CD14-positive monocyte (primary cell): Measurements from ENCODE around the gene ATXN1. TPM values are rescaled to one million over a fixed set of nuclear protein-coding genes. Genes with fewer than 3 reads are reported as not detected.

Experiments
- DNase-seq, 3 donors: peaks; one replicate each; pipeline ENCODE4 v3.0.0-alpha.2; 2011 to 2022
- H2AFZ ChIP-seq: 2 replicates; pipeline ENCODE4 v1.6.0; 2012; ENCODE audit warnings: mild to moderate bottlenecking, low read depth, low read length, inconsistent platforms; ENCODE audit not compliant: insufficient read depth, poor library complexity, severe bottlenecking
- H3K27ac ChIP-seq, 2 donors: 1 replicate in 1 of 2; 2 replicates in 1 of 2; pipeline ENCODE4 v1.5.1; 2012 to 2013; ENCODE audit warnings: low read length in 2 of 2, control low read depth in 1 of 2, inconsistent platforms in 1 of 2, low read depth in 1 of 2, mild to moderate bottlenecking in 1 of 2
- H3K27me3 ChIP-seq, 2 donors: one replicate each; pipeline versions ENCODE4 v1.6.0 to v1.6.1; 2011 to 2013; ENCODE audit warnings: low read length in 2 of 2; ENCODE audit not compliant: control insufficient read depth in 2 of 2, insufficient read depth in 2 of 2
- H3K36me3 ChIP-seq, 2 donors: replicated peaks in 1 of 2; 1 replicate in 1 of 2; 2 replicates in 1 of 2; pipeline versions ENCODE4 v1.5.1 to v1.6.1; 2012 to 2013; ENCODE audit warnings: low read length in 2 of 2, control low read depth in 1 of 2, inconsistent platforms in 1 of 2, mild to moderate bottlenecking in 1 of 2; ENCODE audit not compliant: insufficient read depth in 2 of 2, control insufficient read depth in 1 of 2
- H3K4me1 ChIP-seq, 2 donors: 1 replicate in 1 of 2; 2 replicates in 1 of 2; pipeline versions ENCODE4 v1.5.1 to v1.6.1; 2012 to 2013; ENCODE audit warnings: low read length in 2 of 2, control low read depth in 1 of 2, inconsistent platforms in 1 of 2, mild to moderate bottlenecking in 1 of 2, moderate library complexity in 1 of 2; ENCODE audit not compliant: insufficient read depth in 2 of 2, control insufficient read depth in 1 of 2
- H3K4me2 ChIP-seq: replicated peaks from 2 replicates; pipeline ENCODE3; 2012; ENCODE audit warnings: low read length, moderate library complexity, mild to moderate bottlenecking; ENCODE audit not compliant: poor library complexity, severe bottlenecking; ENCODE audit errors: extremely low read depth
- H3K4me3 ChIP-seq, 3 experiments: fragments of 200-600 bp in 1 of 3; sonication (generic) in 1 of 3; replicated peaks in 1 of 3; 1 replicate in 2 of 3; 2 replicates in 1 of 3; pipeline ENCODE4 v1.5.1; 2011 to 2013; ENCODE audit warnings: low read length in 3 of 3, mild to moderate bottlenecking in 3 of 3, control low read depth in 2 of 3, low read depth in 2 of 3, inconsistent platforms in 1 of 3, moderate library complexity in 1 of 3
- H3K79me2 ChIP-seq: 2 replicates; pipeline ENCODE4 v1.6.0; 2012; ENCODE audit warnings: mild to moderate bottlenecking, control low read depth, inconsistent platforms, low read length, moderate library complexity; ENCODE audit not compliant: insufficient read depth
- H3K9ac ChIP-seq: 2 replicates; pipeline ENCODE4 v1.6.0; 2017; ENCODE audit warnings: low read length, mild to moderate bottlenecking; ENCODE audit not compliant: insufficient read depth, poor library complexity, severe bottlenecking
- H3K9me3 ChIP-seq, 2 donors: replicated peaks in 1 of 2; 1 replicate in 1 of 2; 2 replicates in 1 of 2; pipeline versions ENCODE4 v1.5.1 to v1.6.1; 2012 to 2013; ENCODE audit warnings: low read length in 2 of 2, control low read depth in 1 of 2; ENCODE audit not compliant: control insufficient read depth in 1 of 2, insufficient read depth in 1 of 2
- H4K20me1 ChIP-seq: 2 replicates; pipeline ENCODE4 v1.6.0; 2012; ENCODE audit warnings: mild to moderate bottlenecking, low read length, control low read depth, moderate library complexity; ENCODE audit not compliant: insufficient read depth
- H3K27ac Mint-ChIP-seq, 7 donors: one replicate each; pipeline ENCODE4 v1.8.0; 2020; ENCODE audit warnings: mild to moderate bottlenecking in 7 of 7, mixed read lengths in 7 of 7, moderate library complexity in 6 of 7, inconsistent platforms in 2 of 7
- H3K27me3 Mint-ChIP-seq, 3 donors: one replicate each; pipeline ENCODE4 v1.8.0; 2021 to 2022; ENCODE audit warnings: low read depth in 3 of 3, mild to moderate bottlenecking in 3 of 3, mixed read lengths in 3 of 3, moderate library complexity in 3 of 3, inconsistent platforms in 1 of 3
- H3K36me3 Mint-ChIP-seq, 2 donors: one replicate each; pipeline ENCODE4 v1.8.0; 2020; ENCODE audit warnings: mixed read lengths in 2 of 2, inconsistent platforms in 1 of 2, mild to moderate bottlenecking in 1 of 2
- H3K4me1 Mint-ChIP-seq: one replicate; pipeline ENCODE4 v1.8.0; 2020; ENCODE audit warnings: mild to moderate bottlenecking, mixed read lengths
- H3K4me3 Mint-ChIP-seq, 2 donors: one replicate each; pipeline ENCODE4 v1.8.0; 2020; ENCODE audit warnings: mild to moderate bottlenecking in 2 of 2, mixed read lengths in 2 of 2, moderate library complexity in 1 of 2
- H3K9me3 Mint-ChIP-seq, 7 donors: one replicate each; pipeline ENCODE4 v1.8.0; 2020 to 2022; ENCODE audit warnings: mixed read lengths in 7 of 7, mild to moderate bottlenecking in 6 of 7, moderate library complexity in 6 of 7, inconsistent platforms in 2 of 7
- CTCF ChIP-seq: fragments of 200-600 bp; IDR thresholded peaks from one replicate; pipeline ENCODE4 v1.8.0; 2022; ENCODE audit warnings: antibody characterized with exemption, mild to moderate bottlenecking
- WGBS: methylation state at CpG from one replicate; pipeline ENCODE4 v1.1.5; 2013; ENCODE audit warnings: missing lambda C conversion rate; ENCODE audit not compliant: insufficient coverage; 5-methylcytosine and 5-hydroxymethylcytosine counted together
- intact Hi-C, 2 donors: fragments of 100-400 bp; cut with micrococcal nuclease; formaldehyde crosslinking; loops; one replicate each; pipeline versions ENCODE4 v1.15.0 to v1.15.1; 2023
- polyA plus RNA-seq, 3 donors: library from polyadenylated mRNA; depleted of rRNA in 1 of 3; unstranded in 2 of 3; stranded (reverse) in 1 of 3; fragments of 300-500 nt in 2 of 3; fragments of >200 nt in 1 of 3; fragmentation: Illumina TruSeq in 2 of 3; gene quantifications; 1 replicate in 2 of 3; 2 replicates in 1 of 3; pipeline ENCODE4 v1.2.3, GENCODE V29; 2012 to 2021

The ATXN1 gene
- polyA plus RNA-seq, 3 donors, result 8.8 to 19.1 (median 10.9) TPM

- H2AFZ ChIP-seq, result no peak overlapping the region
- no peaks in the 10 kb centered on the region for H3K79me2 ChIP-seq
- intact Hi-C loops, result no loop called here
- no peak overlapping the region for H3K4me2 ChIP-seq
- no peaks in the 10 kb centered on the region for H3K9me3 ChIP-seq
- H3K4me3 Mint-ChIP-seq, result no peak overlapping the region
- TF ChIP-seq CTCF, result no peak
- no peaks in the 10 kb centered on the region for H3K4me1 ChIP-seq
- H3K36me3 ChIP-seq, result no peaks in the 10 kb centered on the region
- no peak overlapping the region for H3K9ac ChIP-seq
- H3K27ac ChIP-seq, result no peak overlapping the region
- H3K9me3 Mint-ChIP-seq, result no peaks in the 10 kb centered on the region
- no peaks in the 10 kb centered on the region for H4K20me1 ChIP-seq
- H3K4me1 Mint-ChIP-seq, result no peaks in the 10 kb centered on the region
- DNase-seq, result no peak
- no peaks in the 10 kb centered on the region for H3K27me3 ChIP-seq
- H3K4me3 ChIP-seq, result no peak overlapping the region
- no peaks in the 10 kb centered on the region for H3K36me3 Mint-ChIP-seq
- peaks cover 0 to 4% (median 1%) of the 10 kb centered on the region in 3 donors for H3K27me3 Mint-ChIP-seq
- WGBS, result 99% methylated on average over 9 of the region's 14 CpGs
- H3K27ac Mint-ChIP-seq, result no peak overlapping the region
Observed at GRCh38 chr6:16284472-16284871, 476.8 kb downstream of the ATXN1 start.

DNA sequence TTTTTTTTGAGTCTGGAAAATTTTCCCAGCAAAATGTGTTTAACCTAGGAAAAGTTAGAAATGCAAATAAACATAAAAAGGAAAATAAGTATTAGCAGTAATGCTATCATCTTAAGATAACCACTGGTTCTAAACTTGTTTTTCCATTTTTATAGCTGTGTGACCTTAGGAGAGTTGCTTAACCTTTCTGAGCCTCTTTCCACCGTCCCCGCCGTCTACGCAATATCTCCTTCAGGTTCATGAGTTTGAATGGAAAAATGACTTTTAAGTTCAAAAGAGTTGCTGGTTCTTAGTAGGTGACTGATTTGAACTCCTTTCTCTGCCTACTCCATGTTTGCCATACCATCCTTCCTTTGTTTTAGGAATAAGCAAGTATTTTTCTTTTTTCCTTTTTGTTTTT lies 478.9 kb downstream of the ATXN1 start:
- peaks cover 0 to 3% (median 3%) of the 10 kb centered on the region in 3 donors for H3K27me3 Mint-ChIP-seq
- Histone ChIP-seq H3K4me1 (no peaks in the 10 kb centered on the region), H3K36me3 (no peaks in the 10 kb centered on the region), H3K9ac (no peak overlapping the region), H3K4me3 (no peak overlapping the region), H4K20me1 (no peaks in the 10 kb centered on the region), H3K27me3 (no peaks in the 10 kb centered on the region), H2AFZ (no peak overlapping the region), H3K9me3 (no peaks in the 10 kb centered on the region), H3K27ac (no peak overlapping the region), H3K79me2 (no peaks in the 10 kb centered on the region), H3K4me2 (no peak overlapping the region)
- no peak overlapping the region for H3K4me3 Mint-ChIP-seq
- no CpG with 5 or more reads among the region's 4 CpGs for WGBS
- intact Hi-C loops, result no loop called here
- TF ChIP-seq CTCF, result no peak
- DNase-seq, result no peak
- no peaks in the 10 kb centered on the region for H3K9me3 Mint-ChIP-seq
- no peaks in the 10 kb centered on the region for H3K36me3 Mint-ChIP-seq
- no peak overlapping the region for H3K27ac Mint-ChIP-seq
- H3K4me1 Mint-ChIP-seq, result no peaks in the 10 kb centered on the region
